ENCODE results near the gene NCBP2L.

DNA sequence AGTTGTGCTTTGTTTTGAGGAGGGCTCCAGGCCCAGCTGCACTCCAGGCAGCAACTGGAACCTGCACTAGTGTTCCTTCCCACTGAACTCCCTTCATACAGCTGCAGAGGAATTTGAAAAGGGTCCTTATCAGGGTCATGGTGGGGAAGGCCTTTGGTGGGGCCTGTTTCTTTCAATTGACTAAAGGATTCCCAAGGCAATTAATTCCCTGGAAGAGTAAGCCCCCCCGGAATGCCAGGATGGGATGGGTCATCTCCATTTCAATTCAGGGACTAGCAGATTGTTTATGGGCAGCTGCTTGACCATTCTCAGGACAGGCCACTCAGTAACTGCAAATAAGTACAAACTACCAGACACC is 47.3 kb upstream of the NCBP2L start:
- TF ChIP-seq, protein P1, sequence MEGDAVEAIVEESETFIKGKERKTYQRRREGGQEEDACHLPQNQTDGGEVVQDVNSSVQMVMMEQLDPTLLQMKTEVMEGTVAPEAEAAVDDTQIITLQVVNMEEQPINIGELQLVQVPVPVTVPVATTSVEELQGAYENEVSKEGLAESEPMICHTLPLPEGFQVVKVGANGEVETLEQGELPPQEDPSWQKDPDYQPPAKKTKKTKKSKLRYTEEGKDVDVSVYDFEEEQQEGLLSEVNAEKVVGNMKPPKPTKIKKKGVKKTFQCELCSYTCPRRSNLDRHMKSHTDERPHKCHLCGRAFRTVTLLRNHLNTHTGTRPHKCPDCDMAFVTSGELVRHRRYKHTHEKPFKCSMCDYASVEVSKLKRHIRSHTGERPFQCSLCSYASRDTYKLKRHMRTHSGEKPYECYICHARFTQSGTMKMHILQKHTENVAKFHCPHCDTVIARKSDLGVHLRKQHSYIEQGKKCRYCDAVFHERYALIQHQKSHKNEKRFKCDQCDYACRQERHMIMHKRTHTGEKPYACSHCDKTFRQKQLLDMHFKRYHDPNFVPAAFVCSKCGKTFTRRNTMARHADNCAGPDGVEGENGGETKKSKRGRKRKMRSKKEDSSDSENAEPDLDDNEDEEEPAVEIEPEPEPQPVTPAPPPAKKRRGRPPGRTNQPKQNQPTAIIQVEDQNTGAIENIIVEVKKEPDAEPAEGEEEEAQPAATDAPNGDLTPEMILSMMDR (optimal IDR thresholded peaks at IDR 0.05 in 1 of 3, IDR thresholded peaks at IDR 0.05 in 1 of 3, conservative IDR thresholded peaks at IDR 0.05 in 1 of 3; ENCODE audit: extremely low read depth in 1 of 3, insufficient read depth in 2 of 3, low read length in 3 of 3): no peak
- no peak for TF ChIP-seq EZH2 (IDR thresholded peaks at IDR 0.05; ENCODE audit: low read length)

Measured in keratinocyte (primary cell).